ENCODE results near the gene OXNAD1. TPM values are rescaled to one million over a fixed set of nuclear protein-coding genes. Genes with fewer than 3 reads are reported as not detected.

Gene OXNAD1
- total RNA-seq, 2 donors from 2014 or later, result 16.1 to 22.4 TPM

- no peak overlapping the region for H3K27ac Mint-ChIP-seq
- peaks cover 29% of the 10 kb centered on the region for H3K36me3 Mint-ChIP-seq (ENCODE audit: low read depth)
- no peak for TF ChIP-seq CTCF (conservative IDR thresholded peaks at IDR 0.05)
- Histone ChIP-seq H3K27ac (ENCODE audit: low read depth, low read length) (no peak overlapping the region), H3K36me3 (ENCODE audit: control insufficient read depth, insufficient read depth, low read length) (peaks cover 62% of the 10 kb centered on the region), H3K9ac (ENCODE audit: extremely low read depth, low read length, poor library complexity, severe bottlenecking) (no peak overlapping the region), H3K4me3 (ENCODE audit: low read length) (no peak overlapping the region), H3K27me3 (ENCODE audit: control insufficient read depth, insufficient read depth, low read length, poor library complexity, severe bottlenecking) (no peaks in the 10 kb centered on the region), H3K9me3 (ENCODE audit: control insufficient read depth, low read length) (no peaks in the 10 kb centered on the region), H3K4me1 (ENCODE audit: control insufficient read depth, insufficient read depth, low read length) (no peaks in the 10 kb centered on the region)
- no peaks in the 10 kb centered on the region for H3K9me3 Mint-ChIP-seq
- WGBS, 2 experiments (ENCODE audit: insufficient coverage in 1 of 2, insufficient read length in 1 of 2), result 100% methylated on average over 2 of the region's 2 CpGs; no CpG with 5 or more reads in 1 of the 2 experiments
- no peak for DNase-seq
- H3K27me3 Mint-ChIP-seq (ENCODE audit: insufficient read depth), result no peaks in the 10 kb centered on the region
- H3K4me3 Mint-ChIP-seq, result no peak overlapping the region
- H3K4me1 Mint-ChIP-seq, result no peaks in the 10 kb centered on the region
Measured at GRCh38 chr3:16273867-16274266, 8.9 kb downstream of the OXNAD1 start.

GRCh38 chr3:16277471-16277870 is 12.5 kb downstream of the OXNAD1 start:
- Mint-ChIP-seq H3K27me3 (ENCODE audit: insufficient read depth) (no peaks in the 10 kb centered on the region), H3K36me3 (ENCODE audit: low read depth) (peaks cover 15% of the 10 kb centered on the region), H3K4me3 (no peak overlapping the region), H3K4me1 (no peaks in the 10 kb centered on the region), H3K27ac (no peak overlapping the region), H3K9me3 (no peaks in the 10 kb centered on the region)
- Histone ChIP-seq H3K4me1 (ENCODE audit: control insufficient read depth, insufficient read depth, low read length) (no peaks in the 10 kb centered on the region), H3K9ac (ENCODE audit: extremely low read depth, low read length, poor library complexity, severe bottlenecking) (no peak overlapping the region), H3K9me3 (ENCODE audit: control insufficient read depth, low read length) (no peaks in the 10 kb centered on the region), H3K36me3 (ENCODE audit: control insufficient read depth, insufficient read depth, low read length) (peaks cover 49% of the 10 kb centered on the region), H3K27ac (ENCODE audit: low read depth, low read length) (no peak overlapping the region), H3K4me3 (ENCODE audit: low read length) (no peak overlapping the region), H3K27me3 (ENCODE audit: control insufficient read depth, insufficient read depth, low read length, poor library complexity, severe bottlenecking) (no peaks in the 10 kb centered on the region)
- WGBS, 2 experiments (ENCODE audit: insufficient coverage in 1 of 2, insufficient read length in 1 of 2), result 95 to 100% methylated on average over 3 of the region's 3 CpGs
- DNase-seq, result no peak
- no peak for TF ChIP-seq CTCF (conservative IDR thresholded peaks at IDR 0.05)

GRCh38 chr3:16279010-16279801 is 14.2 kb downstream of the OXNAD1 start:
- Mint-ChIP-seq H3K9me3 (no peaks in the 10 kb centered on the region), H3K4me1 (no peaks in the 10 kb centered on the region), H3K27ac (no peak overlapping the region), H3K4me3 (no peak overlapping the region), H3K36me3 (ENCODE audit: low read depth) (peaks cover 20% of the 10 kb centered on the region), H3K27me3 (ENCODE audit: insufficient read depth) (no peaks in the 10 kb centered on the region)
- DNase-seq, result no peak
- no peaks in the 10 kb centered on the region for H3K4me1 ChIP-seq (ENCODE audit: control insufficient read depth, insufficient read depth, low read length)
- H3K36me3 ChIP-seq (ENCODE audit: control insufficient read depth, insufficient read depth, low read length), result peaks cover 50% of the 10 kb centered on the region
- H3K9me3 ChIP-seq (ENCODE audit: control insufficient read depth, low read length), result no peaks in the 10 kb centered on the region
- no peaks in the 10 kb centered on the region for H3K27me3 ChIP-seq (ENCODE audit: control insufficient read depth, insufficient read depth, low read length, poor library complexity, severe bottlenecking)
- H3K27ac ChIP-seq (ENCODE audit: low read depth, low read length), result no peak overlapping the region
- TF ChIP-seq CTCF (conservative IDR thresholded peaks at IDR 0.05), result no peak
- 91 to 93% methylated on average over 3 of the region's 3 CpGs for WGBS, 2 experiments (ENCODE audit: insufficient coverage in 1 of 2, insufficient read length in 1 of 2)
- H3K9ac ChIP-seq (ENCODE audit: extremely low read depth, low read length, poor library complexity, severe bottlenecking), result no peak overlapping the region
- H3K4me3 ChIP-seq (ENCODE audit: low read length), result no peak overlapping the region
